GM20000 (cell line): ENCODE measurements around the gene DUSP16.
"Not testable (repeated sequence)": the region's sequence is repeated elsewhere in the genome, so short reads cannot be mapped to it uniquely, and the experiment has no call there.

ENCODE experiments used
- DNase-seq: peaks from one replicate; pipeline ENCODE4 v3.0.0; 2012; ENCODE audit warnings: low spot score
- TF ChIP-seq, protein P1 (sequence below): IDR thresholded peaks from 2 replicates; pipeline ENCODE4 v1.5.1; 2012; ENCODE audit warnings: mild to moderate bottlenecking, control low read depth; ENCODE audit errors: extremely low read depth, missing control alignments

DUSP16 gene

GRCh38 chr12:12590961-12591360 is 28.3 kb upstream of the DUSP16 start:
- no peak for DNase-seq
- TF ChIP-seq, protein P1, sequence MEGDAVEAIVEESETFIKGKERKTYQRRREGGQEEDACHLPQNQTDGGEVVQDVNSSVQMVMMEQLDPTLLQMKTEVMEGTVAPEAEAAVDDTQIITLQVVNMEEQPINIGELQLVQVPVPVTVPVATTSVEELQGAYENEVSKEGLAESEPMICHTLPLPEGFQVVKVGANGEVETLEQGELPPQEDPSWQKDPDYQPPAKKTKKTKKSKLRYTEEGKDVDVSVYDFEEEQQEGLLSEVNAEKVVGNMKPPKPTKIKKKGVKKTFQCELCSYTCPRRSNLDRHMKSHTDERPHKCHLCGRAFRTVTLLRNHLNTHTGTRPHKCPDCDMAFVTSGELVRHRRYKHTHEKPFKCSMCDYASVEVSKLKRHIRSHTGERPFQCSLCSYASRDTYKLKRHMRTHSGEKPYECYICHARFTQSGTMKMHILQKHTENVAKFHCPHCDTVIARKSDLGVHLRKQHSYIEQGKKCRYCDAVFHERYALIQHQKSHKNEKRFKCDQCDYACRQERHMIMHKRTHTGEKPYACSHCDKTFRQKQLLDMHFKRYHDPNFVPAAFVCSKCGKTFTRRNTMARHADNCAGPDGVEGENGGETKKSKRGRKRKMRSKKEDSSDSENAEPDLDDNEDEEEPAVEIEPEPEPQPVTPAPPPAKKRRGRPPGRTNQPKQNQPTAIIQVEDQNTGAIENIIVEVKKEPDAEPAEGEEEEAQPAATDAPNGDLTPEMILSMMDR: no peak

DNA sequence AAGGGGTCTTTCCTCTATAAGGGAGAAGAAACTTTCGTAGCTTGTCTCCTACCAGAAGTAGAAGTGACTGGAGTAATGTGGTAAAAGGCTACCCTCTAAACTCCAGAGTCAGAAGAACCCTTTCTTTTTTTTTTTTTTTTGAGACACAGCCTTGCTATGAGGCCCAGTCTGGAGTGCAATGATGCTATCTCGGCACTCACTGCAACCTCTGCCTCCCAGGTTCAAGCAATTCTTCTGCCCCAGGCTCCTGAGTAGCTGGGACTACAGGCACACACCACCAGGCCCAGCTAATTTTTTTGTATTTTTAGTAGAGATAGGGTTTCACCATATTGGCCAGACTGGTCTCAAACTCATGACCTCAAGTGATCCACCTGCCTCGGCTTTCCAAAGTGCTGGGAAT is 25.8 kb upstream of the DUSP16 start:
- DNase-seq: not testable (repeated sequence)

DNA sequence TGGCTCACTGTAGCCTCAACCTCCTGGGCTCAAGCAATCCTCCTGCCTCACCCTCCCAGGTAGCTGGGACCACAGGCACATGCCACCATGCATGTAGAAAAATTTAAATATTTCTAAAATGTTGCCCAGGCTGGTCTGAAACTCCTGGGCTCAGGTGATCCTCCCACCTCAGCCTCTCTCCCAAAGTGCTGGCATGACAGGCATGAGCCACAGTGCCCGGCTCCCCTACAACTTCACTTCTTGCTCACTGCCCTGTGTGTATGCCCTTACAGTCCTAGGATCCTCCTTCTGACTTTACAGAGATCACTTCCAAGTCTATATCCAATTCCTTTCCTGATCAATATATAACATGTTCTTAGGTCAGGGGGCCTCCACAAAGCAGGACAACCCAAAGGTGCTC is 25.2 kb upstream of the DUSP16 start:
- TF ChIP-seq, protein P1: no peak
- DNase-seq: no peak

GRCh38 chr12:12586879-12587675 is 24.4 kb upstream of the DUSP16 start:
- no peak for DNase-seq
- TF ChIP-seq, protein P1: no peak

DNA sequence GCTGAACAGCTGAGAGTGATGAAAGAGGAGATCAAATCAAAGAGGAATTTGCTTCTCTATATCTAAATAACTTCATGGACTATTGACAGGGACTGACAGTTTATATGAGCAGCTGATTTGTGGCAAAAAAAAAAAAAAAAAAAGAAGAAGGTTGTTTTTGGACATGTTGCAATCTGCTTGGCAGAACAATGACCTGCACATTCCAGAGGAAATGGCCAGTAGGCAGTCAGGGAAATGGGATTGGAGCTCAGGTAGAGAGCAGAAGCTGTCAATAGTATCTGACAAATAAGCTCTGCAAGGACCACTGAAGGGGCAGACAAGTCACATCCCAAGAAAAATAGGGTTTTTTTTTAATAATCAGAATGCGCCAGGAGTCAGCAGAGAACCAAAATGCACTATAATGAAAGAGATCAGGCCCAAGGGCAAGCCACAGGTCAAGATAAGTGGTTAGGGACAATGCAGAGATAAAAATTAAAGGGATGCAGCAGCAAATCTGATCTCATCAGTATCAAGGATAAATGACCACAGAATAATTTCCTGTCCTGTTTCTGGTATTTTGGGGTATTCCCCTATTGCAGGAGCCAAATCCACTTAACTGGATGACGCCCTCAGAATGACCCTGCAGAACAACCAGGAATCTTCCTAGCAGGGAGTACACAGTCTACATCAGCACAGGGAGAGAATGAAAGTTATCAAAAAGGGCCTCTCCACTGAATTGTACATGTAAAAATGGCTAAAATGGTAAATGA is 22.6 kb upstream of the DUSP16 start:
- no peak for DNase-seq
- TF ChIP-seq, protein P1: no peak

DNA sequence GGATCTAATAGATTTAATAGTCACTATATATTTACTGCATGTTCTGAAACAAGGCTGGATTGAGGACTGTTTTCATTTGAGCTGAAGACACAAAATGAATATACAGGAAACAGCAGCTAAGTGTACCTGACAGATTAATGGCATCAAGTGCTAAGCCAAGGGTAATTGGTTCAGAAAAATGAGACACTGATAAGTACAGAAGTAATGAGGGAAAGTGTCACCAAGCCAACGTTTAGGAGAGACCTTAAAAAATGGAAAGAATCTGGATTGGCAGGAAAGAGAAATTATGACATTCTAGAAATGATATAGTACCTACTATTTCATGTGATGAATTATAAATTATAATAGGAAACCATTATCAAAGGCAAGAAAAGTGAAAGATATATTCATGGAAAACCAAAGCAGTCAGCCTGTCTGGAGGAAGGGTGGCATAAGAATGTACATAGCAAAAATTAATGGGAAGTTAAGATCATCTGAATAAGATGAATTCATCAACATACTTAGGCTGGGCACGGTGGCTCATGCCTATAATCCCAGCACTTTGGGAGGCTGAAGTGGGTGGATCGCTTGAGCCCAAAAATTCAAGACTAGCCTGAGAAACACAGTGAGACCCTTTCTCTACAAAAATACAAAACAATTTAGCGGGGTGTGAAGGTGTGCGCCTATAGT is 21.0 kb upstream of the DUSP16 start:
- DNase-seq: no peak
- TF ChIP-seq, protein P1: no peak

- TF ChIP-seq, protein P1: no peak
- peak; percentile 77 for DNase-seq
These were observed 20.2 kb upstream of the DUSP16 start for GRCh38 chr12:12582895-12583303.
